ENCODE results near the gene BCL2A1.
A peak's percentile ranks its signal among the peaks of the same experiment; 100 is the strongest.
"Not testable (repeated sequence)": the region's sequence is repeated elsewhere in the genome, so short reads cannot be mapped to it uniquely, and the experiment has no call there.

BCL2A1 gene

GRCh38 chr15:79989183-79989582 lies 18.2 kb upstream of the BCL2A1 start:
- DNase-seq = no peak

DNA sequence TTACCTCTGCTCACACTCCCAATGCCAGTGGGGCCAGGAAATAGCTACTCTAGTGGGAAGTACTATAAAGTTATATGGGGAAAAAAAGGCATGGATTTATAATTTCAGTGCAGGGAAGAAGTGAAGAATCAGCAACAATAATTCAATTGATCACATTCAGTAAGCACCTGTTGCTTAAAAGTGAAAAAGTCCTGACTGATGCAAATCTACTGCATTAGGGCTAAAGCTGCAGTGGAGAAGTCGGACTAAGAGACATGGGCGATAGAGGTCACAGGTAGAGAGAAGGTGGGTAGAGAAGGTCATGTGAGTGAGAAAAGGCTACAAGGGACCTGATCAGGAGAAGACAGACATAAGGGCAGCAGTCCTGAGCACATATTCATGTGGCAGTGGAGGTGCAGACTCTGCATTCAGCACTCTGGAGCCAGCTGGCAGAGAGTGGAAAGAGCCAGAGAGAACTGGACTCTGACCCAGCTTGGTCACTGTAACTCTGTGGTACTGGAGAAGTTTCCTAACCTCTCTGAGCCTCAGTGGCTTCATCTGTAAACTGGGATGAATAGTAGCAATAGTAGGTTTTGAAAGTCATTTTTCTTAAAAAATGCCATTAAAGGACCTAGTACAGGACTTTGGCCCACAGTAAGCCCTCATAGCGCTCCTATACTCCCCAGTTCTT lies 17.6 kb upstream of the BCL2A1 start:
- DNase-seq = no peak

DNA sequence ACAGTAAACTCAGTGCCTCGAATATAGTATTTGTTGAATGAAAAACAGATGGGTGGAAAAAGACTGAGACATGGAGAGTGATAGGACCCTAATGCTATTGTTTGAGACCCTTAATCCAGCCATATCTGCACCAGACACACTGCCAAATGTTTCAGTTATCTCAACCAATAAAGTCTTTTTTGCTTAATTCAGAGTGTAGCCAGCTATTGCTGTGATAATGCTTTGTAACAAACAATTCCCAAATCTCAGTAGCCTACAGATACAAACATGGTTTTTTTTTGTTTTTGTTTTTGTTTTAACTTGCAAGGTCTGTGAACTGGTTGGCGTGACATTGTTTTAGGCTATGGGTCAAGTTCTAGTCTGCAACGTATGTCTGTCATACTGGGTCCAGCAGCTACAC lies 17.0 kb upstream of the BCL2A1 start:
- DNase-seq = no peak

DNA sequence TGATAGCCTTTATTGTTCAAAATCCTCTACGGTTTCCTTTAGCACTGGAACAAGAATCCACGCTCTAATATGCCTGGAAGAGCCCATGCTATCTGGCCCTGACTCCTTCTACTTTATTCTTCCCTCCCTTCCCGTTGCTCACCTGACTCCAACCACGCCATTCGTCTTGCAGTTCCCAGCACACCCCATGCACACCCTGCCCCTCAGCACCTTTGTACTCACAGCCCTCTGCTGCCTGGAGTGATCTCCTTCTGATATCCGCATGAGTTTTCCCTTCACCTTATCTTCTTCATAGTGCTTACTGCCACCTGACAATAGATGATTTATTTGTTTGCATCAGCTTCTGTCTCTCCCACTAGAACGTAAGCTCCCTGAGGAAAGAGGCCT lies 16.6 kb upstream of the BCL2A1 start:
- no peak for DNase-seq

DNA sequence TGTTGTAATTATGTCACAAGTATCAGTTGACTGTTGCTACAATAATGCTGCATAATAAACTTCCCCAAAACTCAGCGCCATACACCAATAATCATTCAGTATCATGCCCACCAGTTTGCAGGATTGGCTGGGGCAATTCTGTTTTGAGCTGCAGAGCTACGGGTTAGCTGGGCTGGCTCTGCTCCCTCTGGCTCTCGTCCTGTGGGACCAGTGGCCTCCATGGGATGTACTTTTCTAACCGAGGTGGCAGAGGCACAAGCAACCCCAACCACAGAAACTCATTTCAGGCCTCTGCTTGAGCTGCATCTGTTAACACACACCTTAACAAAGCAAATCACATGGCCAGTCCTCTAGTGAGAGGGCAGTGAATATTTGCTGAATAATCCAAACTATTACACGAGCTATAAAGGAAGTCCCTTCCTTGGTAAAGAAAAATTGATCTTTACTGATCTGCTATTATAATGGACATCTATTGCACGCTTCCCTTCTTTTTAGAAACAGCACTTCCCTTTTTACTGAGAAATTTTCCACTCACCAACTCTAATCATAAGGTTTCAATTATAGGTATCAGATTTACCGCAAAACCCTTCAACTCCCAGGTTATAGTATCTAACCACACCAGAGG lies 10.9 kb upstream of the BCL2A1 start:
- DNase-seq = no peak

DNA sequence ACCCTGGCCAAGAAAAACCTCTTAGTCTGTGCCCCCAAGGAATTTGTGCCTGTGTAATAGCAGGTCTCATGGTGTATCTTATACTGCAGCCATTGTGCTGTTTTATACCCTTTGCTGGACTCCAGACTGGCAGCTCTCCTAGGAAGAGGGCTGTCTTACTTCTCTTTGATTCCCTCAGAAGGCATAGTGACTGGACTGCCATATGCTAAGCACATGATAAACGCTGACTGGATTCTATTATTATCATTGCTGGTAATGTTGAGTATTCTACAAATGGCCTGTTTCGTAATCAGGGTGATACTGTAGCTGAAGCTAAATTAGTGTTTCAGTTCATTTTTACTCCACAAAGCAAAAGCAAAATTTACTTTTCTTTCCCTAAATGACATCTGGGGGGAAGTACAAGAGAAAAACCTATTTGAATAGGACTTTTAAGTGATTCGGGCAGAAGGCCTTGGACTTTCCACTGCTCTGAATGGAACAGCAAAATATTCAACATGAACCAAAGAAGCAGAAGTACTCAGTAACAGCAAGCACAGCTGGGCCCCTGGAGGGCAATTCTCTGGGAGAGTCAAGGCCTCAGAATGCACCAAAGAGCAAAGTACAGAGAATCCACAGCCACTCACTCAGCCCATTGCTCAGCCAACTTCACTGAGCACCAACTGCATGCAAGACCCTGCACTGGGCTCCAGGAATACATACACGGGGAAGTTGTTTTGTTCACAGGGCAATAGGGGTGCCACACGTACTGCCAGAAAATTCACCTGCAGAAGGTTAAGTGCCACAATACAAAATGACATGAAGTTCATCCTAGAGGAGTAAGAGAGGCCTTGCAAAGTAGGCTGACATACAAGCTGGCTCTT lies 7.9 kb upstream of the BCL2A1 start:
- peak; percentile 11 for DNase-seq

DNA sequence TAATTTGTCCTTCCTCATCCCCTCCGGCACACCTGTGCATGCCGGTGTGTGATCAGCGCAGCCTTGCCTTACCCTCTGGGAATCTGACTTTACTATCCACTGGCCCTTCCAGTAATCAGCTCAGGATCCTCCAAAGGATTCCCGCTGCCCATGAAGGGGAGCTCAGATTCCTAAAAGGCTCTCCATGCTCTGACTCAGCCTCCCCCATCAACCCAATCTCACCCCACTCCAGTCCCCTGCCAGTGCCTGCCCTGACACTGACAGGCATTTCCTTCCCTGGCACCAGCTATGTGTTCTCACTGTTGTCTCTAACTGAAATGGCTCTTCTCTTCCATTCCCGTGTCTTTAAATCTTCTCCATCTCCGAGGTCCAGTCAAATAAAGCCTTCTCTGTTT lies 7.3 kb upstream of the BCL2A1 start:
- DNase-seq = no peak

DNA sequence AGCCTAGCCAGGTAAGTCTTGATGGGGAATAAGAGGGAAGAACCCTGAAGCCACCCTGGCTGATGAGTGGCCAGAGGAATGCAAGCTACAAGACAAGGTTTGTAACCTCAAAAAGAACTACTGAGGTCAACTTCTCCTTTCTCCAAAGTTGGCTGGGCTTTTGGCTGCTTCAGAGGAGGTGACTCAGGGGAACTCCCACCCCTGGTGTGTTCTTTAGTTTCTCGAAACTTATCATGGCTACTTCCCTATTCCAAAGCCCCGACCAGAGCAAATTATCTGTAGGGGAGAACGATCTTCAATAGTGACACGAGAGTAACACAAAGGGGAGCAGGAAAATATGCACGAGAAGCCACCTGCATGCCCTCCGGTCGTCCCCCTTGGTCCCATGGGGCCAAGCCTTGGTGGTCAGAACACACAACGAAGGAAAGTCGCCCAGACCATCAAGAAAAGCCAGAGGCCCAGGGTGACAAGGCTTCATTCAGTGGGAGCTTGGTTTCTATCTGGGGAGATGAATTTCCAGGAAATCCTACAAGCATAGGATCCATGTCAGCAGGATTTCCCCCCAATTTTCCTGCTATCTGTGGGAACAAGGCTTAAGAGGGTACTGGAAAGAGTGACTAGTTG lies 6.5 kb upstream of the BCL2A1 start:
- no peak for DNase-seq

- no peak for DNase-seq
These were observed 2.6 kb upstream of the BCL2A1 start for GRCh38 chr15:79973456-79974195.

DNA sequence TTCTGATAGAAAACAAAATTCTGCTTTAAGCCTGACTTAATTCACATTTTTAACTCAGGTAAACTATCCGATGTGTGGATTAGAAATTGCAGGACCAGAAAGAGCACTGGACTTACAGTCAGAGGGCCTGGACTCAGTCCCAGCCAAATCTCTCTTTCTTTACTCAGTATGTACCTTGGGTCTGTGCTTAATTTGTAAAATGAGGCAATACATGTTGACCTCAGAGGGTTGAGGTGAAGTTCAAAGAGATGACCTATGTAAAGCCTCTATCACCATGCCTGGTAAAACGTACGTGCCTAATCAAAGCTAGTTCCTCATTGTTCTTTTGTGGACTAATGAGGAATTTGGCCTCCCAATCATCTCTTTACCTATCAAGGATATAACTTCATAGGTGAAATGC lies 1.9 kb upstream of the BCL2A1 start:
- DNase-seq = no peak

DNA sequence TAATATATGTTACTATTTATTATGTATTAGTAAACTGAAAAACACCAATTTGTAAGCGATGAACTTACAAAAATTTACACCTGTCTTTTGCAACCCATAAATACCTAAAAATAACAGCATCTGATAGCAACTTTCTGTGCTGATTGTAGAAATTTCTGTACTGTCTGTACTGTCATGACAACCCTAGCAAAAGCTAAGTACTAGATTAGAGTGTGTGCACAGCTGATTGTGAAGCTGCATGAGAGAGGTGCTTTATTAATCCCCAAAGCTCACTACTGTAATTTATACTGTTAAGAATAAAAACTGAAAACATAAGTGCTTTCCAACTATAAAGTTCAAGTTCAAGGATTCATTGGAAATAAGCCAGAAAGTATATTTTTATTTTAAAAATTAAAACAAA lies 815 bp downstream of the BCL2A1 start:
- no peak for DNase-seq

- DNase-seq = no peak
These were observed 1.9 kb downstream of the BCL2A1 start for GRCh38 chr15:79969146-79969545.

DNA sequence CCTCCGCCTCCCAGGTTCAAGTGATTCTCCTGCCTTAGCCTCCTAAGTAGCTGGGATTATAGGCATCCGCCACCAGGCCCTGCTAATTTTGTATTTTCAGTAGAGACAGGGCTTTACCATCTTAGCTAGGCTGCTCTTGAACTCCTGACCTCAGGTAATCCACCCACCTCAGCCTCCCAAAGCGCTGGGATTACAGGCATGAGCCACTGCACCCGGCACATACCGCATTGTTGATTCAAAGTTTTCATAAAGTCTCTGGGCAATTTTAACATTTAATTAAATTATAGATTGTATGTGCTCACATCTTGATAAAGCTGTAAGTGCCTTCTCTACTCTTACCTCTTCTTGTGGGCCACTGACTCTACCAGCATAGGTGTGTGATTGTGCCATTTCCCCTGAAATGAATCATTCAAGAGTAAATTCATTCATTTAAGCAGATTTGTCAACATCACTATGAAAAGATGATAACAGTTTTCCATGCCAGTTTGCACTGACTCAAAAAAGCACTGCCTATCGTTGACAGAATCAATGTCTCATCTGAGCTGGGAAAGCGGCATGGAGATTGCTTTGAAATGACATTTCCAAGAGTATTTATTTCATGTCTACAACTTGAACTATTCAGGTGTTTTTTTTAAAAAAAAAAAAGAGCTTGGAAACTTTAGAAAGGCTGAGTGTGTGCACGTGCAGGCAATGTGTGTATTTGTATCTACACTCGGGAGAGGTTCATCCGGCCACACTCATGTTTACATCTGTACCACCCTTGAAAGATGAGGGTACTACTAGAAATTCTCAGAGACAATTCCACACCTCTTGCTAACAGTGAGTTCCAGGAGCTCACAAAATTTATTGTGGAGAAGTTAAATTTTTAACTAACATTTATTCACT lies 3.5 kb downstream of the BCL2A1 start:
- DNase-seq = no peak

GRCh38 chr15:79966634-79967297 lies 4.2 kb downstream of the BCL2A1 start:
- DNase-seq = no peak

DNA sequence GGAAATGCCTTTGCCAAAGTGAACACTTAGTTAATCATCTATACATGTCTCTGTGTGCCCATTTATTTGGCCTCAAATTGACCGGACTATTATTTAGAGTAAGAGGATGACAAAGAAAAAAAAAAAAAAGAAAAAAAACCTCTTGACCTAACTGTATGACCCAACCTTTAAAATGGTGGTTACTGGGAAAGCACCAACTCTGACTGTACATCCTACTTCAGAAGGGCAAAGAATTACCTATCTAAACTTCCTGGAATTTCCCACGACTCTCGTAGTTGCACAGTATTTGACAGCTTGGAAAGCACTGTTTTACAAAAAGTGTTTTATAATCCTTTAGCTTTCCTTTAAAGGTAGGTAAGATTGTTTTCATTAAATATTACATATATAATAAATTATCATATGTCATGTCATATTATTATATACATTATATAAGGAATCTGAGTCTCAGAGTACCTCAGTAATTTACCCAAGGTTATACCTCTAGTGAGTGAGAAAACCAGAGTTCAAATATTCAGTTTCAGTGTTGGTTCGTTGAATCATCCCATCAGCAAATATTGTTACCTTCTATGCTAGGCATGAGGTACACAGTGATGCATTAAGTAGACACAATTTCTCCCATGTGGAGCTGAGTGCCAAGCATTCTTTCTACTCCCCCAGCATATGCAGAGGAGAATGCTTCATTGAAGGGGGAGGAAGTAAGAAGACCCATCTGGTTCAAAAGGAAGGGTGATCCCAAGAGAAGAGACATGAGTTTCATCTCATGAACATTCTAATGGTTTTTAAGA lies 5.0 kb downstream of the BCL2A1 start:
- no peak for DNase-seq

- DNase-seq = no peak
These were observed 6.7 kb downstream of the BCL2A1 start for GRCh38 chr15:79964232-79964805.

GRCh38 chr15:79962921-79963320 lies 8.1 kb downstream of the BCL2A1 start:
- not testable (repeated sequence) for DNase-seq

DNA sequence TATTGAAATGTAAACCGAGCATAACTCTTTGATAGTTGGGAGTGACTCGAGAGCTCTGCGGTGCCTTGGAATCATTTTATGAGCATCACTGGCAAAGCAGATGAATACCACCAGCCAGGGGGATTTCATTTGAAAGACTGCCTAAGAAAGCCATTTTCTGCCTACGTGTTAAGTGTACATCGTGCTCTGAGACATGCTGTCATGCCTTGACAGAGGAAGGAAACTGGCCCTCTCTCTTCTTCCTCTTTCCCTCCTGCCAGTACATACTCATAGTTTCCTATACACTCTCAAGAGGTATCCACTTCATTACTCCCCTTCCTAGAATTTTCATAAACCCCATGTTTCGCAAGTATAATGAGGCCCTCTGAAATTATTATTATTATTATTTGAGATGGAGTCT lies 8.8 kb downstream of the BCL2A1 start:
- no peak for DNase-seq

DNA sequence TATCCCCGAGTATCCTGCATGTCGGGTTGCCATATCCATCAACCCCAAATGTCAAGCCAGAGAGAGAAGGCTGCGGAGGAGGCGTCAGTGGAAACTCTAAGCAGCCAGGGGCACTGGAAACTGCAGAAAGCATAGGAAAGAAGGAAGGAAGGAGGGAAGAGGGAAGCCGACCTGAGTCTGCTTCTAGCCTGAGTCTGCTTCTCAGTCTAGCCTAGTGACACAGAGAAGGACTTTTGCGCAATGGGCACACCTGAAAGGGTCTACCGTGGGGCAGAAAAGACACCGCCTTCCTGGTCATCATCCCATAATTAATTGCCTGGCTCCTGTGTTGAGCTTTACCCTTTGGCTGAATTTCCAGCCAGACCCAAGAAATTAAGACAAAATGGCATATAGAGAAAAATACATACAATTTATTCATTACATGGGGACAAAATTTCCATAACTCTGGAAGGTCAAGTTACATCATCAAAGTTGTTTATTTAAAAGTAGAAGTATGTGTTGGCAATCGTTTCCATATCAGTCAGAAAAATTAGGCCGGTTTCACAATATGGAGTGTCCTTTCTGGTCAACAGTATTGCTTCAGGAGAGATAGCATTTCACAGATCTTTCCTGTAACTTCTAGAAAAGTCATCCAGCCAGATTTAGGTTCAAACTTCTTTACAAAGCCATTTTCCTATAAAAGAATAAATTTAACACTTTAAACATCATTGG lies 10.3 kb downstream of the BCL2A1 start:
- DNase-seq = no peak

Data from fibroblast of skin of scalp (primary cell).